Forelimb muscle (tissue), 1 donor: ENCODE data around the gene CAMTA1. TPM values are rescaled to one million over a fixed set of nuclear protein-coding genes. Genes with fewer than 3 reads are reported as not detected.
"Not testable (repeated sequence)": the region's sequence is repeated elsewhere in the genome, so short reads cannot be mapped to it uniquely, and the experiment has no call there.

Experiments
- DNase-seq: peaks from one replicate; pipeline ENCODE4 v3.0.0-alpha.2; 2013; ENCODE audit warnings: low read depth
- polyA plus RNA-seq: library from polyadenylated mRNA; unstranded; fragments of 120-200 nt; gene quantifications from one replicate; pipeline ENCODE4 v1.2.1, GENCODE V29; 2013; ENCODE audit not compliant: insufficient read length

CAMTA1 gene
- polyA plus RNA-seq, 1 donor: 43.5 TPM

GRCh38 chr1:7147581-7148282 is 362.5 kb downstream of the CAMTA1 start:
- DNase-seq: not testable (repeated sequence)

- no peak for DNase-seq
Observed at GRCh38 chr1:7149080-7149838, 364.0 kb downstream of the CAMTA1 start.

GRCh38 chr1:7150724-7151280 is 365.5 kb downstream of the CAMTA1 start:
- DNase-seq: no peak

GRCh38 chr1:7151978-7152377 is 366.7 kb downstream of the CAMTA1 start:
- DNase-seq: no peak

- DNase-seq: no peak
Observed at GRCh38 chr1:7152655-7153054, 367.4 kb downstream of the CAMTA1 start.

- no peak for DNase-seq
Observed at GRCh38 chr1:7153464-7153863, 368.2 kb downstream of the CAMTA1 start.

- DNase-seq: no peak
Observed at GRCh38 chr1:7159116-7159781, 374.0 kb downstream of the CAMTA1 start.

- not testable (repeated sequence) for DNase-seq
Observed at GRCh38 chr1:7168554-7168953, 383.3 kb downstream of the CAMTA1 start.

- no peak for DNase-seq
Observed at GRCh38 chr1:7171168-7171567, 385.9 kb downstream of the CAMTA1 start.

GRCh38 chr1:7171574-7171973 is 386.3 kb downstream of the CAMTA1 start:
- DNase-seq: no peak

- DNase-seq: no peak
Observed at GRCh38 chr1:7172804-7173203, 387.6 kb downstream of the CAMTA1 start.

GRCh38 chr1:7174561-7174960 is 389.3 kb downstream of the CAMTA1 start:
- no peak for DNase-seq

- no peak for DNase-seq
Observed at GRCh38 chr1:7174980-7175906, 390.0 kb downstream of the CAMTA1 start.

GRCh38 chr1:7177021-7177420 is 391.8 kb downstream of the CAMTA1 start:
- no peak for DNase-seq

GRCh38 chr1:7177438-7178146 is 392.3 kb downstream of the CAMTA1 start:
- DNase-seq: no peak

- no peak for DNase-seq
Observed at GRCh38 chr1:7178336-7178735, 393.1 kb downstream of the CAMTA1 start.

GRCh38 chr1:7178741-7179140 is 393.5 kb downstream of the CAMTA1 start:
- no peak for DNase-seq

- DNase-seq: no peak
Observed at GRCh38 chr1:7185721-7186120, 400.5 kb downstream of the CAMTA1 start.

GRCh38 chr1:7186382-7187111 is 401.3 kb downstream of the CAMTA1 start:
- no peak for DNase-seq

GRCh38 chr1:7187112-7187493 is 401.8 kb downstream of the CAMTA1 start:
- no peak for DNase-seq
